ENCODE measurements around the gene CDH23.

The CDH23 gene

DNA sequence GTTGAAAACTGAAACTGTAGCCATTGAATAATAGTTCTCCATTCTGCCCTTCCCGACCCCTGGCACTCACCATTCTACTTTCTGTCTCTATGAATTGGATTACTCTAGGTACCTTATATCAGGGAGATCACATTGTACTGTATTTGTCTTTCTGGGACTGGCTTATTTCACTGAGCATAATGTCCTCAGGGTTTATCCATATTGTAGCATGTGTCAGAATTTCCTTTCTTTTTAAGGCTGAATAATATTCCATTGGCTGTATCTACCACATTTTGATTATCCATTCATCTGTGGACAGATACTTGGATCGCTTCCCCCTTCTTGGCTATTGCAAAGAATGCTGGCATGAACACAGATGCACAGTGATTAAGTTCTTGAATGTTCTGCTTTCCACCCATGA lies 107.4 kb downstream of the CDH23 start:
- Mint-ChIP-seq H3K4me3 (no peak overlapping the region), H3K9me3 (no peaks in the 10 kb centered on the region), H3K27me3 (no peaks in the 10 kb centered on the region), H3K4me1 (no peaks in the 10 kb centered on the region), H3K27ac (no peak overlapping the region)
- DNase-seq (no peak), ATAC-seq (no peak)

GRCh38 chr10:71504570-71504969 lies 107.8 kb downstream of the CDH23 start:
- no peak for ATAC-seq
- Mint-ChIP-seq H3K27me3 (no peaks in the 10 kb centered on the region), H3K4me1 (no peaks in the 10 kb centered on the region), H3K4me3 (no peak overlapping the region), H3K27ac (no peak overlapping the region), H3K9me3 (no peaks in the 10 kb centered on the region)
- no peak for DNase-seq

GRCh38 chr10:71505862-71506261 lies 109.1 kb downstream of the CDH23 start:
- Mint-ChIP-seq H3K4me3 (no peak overlapping the region), H3K4me1 (no peaks in the 10 kb centered on the region), H3K27me3 (no peaks in the 10 kb centered on the region), H3K27ac (no peak overlapping the region), H3K9me3 (no peaks in the 10 kb centered on the region)
- DNase-seq: no peak
- no peak for ATAC-seq

DNA sequence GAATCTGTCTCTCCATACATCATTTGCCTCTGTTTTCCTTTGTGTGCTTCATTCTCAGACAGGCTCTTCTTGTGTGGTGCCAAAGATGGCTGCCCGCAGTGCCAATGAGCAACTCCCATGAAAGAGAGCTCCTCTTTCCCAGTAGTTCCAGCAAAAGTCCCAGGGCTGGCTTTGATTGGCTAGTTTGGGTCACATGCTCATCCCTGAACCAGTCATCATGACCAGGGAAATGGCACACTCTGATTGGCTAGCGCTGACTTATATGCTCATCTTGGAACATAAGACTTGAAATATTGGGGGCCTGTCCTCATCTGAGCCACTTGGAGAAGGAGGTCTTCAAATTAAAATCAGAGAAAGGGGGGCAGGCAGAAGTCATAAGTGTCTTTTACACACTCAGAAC lies 112.7 kb downstream of the CDH23 start:
- no peak for ATAC-seq
- Mint-ChIP-seq H3K4me1 (no peaks in the 10 kb centered on the region), H3K4me3 (no peak overlapping the region), H3K27ac (no peak overlapping the region), H3K9me3 (no peaks in the 10 kb centered on the region), H3K27me3 (no peaks in the 10 kb centered on the region)
- no peak for DNase-seq

DNA sequence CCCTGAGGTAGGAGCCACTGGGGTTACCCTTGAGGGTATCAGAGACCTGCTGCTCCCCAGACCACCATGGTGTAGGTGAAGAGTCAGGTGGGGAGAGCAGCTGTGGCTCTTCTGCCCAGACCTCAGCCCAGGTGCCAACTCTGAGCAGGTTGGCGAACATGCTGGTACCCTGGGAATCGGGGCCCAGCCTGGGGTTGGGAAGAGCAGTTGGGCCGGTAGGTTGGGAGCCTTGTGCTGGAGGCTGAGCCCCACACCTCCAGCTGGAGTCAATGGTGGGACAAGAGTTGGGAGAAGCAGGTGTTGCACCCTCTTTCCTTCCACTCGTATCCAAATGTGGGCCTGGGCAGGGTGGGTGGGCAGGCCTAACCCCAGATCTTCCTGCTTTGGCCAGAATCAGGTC lies 114.5 kb downstream of the CDH23 start:
- Mint-ChIP-seq H3K4me3 (no peak overlapping the region), H3K27me3 (no peaks in the 10 kb centered on the region), H3K27ac (no peak overlapping the region), H3K9me3 (no peaks in the 10 kb centered on the region), H3K4me1 (no peaks in the 10 kb centered on the region)
- ATAC-seq: no peak
- DNase-seq: no peak

GRCh38 chr10:71512312-71512711 lies 115.6 kb downstream of the CDH23 start:
- Mint-ChIP-seq H3K4me1 (no peaks in the 10 kb centered on the region), H3K27me3 (no peaks in the 10 kb centered on the region), H3K9me3 (no peaks in the 10 kb centered on the region), H3K27ac (no peak overlapping the region), H3K4me3 (no peak overlapping the region)
- DNase-seq (no peak), ATAC-seq (no peak)

GRCh38 chr10:71512761-71513539 lies 116.2 kb downstream of the CDH23 start:
- H3K27ac Mint-ChIP-seq: no peak overlapping the region

GRCh38 chr10:71513540-71513853 lies 116.8 kb downstream of the CDH23 start:
- no peak for DNase-seq
- H3K4me3 Mint-ChIP-seq: no peak overlapping the region

More at GRCh38 chr10:71512761-71513539, 116.2 kb downstream of the CDH23 start:
- no peak for ATAC-seq
- Mint-ChIP-seq H3K27me3 (no peaks in the 10 kb centered on the region), H3K9me3 (no peaks in the 10 kb centered on the region), H3K4me3 (no peak overlapping the region), H3K4me1 (no peaks in the 10 kb centered on the region)
- no peak for DNase-seq

DNA sequence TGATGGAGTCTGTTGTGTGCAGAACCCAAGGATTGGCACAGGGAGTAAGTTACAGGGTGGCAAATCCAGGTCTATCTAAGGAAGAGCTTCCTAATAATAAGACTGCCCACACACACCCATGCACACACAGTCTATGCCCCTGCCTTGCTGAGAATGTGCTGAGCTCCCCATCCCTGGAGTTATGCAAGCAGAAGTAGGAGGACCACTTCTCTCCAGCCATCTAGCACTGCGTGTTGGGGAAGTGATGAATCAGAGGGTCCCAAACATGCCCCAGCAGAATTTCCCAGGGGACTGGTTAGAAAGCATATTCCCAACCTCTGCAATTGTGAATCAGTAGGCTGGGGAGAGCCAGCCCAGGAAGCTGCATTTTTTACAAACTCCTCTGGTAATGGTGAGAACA lies 117.2 kb downstream of the CDH23 start:
- no peak for DNase-seq
- no peaks in the 10 kb centered on the region for H3K9me3 Mint-ChIP-seq
- no peaks in the 10 kb centered on the region for H3K27me3 Mint-ChIP-seq
- no peak overlapping the region for H3K4me3 Mint-ChIP-seq
- no peaks in the 10 kb centered on the region for H3K4me1 Mint-ChIP-seq
- H3K27ac Mint-ChIP-seq: no peak overlapping the region
- no peak for ATAC-seq

More at GRCh38 chr10:71513540-71513853, 116.8 kb downstream of the CDH23 start:
- Mint-ChIP-seq H3K27ac (no peak overlapping the region), H3K27me3 (no peaks in the 10 kb centered on the region), H3K4me1 (no peaks in the 10 kb centered on the region), H3K9me3 (no peaks in the 10 kb centered on the region)
- no peak for ATAC-seq

DNA sequence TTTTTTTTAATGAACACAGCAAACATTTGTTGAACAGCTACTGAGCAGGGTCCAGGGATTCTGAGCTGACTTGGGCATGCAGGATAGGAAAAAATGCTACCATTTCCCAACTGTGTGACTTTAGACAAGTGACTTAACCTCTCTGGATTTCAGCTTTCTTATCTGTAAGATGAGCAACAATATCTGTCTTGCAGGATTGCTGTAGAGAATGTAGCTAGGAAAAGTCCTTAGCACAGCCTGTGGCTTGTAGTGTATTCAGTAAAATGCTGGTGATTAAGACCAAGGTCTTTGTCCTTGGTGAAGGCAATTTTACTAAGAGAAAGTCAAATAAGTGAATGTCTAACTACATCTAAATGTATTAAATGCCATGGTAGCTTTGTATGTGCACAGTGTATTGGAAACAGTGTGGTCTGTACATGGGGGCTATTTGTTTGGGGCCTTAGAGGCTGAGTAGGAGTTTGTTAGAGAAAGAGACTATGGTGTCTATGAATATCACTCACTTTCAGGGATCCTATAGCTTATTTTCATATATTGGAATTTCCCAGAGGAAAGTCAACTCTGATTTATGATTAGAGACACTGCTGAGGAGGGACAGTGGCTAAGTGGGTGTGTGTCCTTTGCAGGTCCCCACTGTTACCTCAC lies 118.9 kb downstream of the CDH23 start:
- no peak for ATAC-seq
- Mint-ChIP-seq H3K27me3 (no peaks in the 10 kb centered on the region), H3K4me3 (no peak overlapping the region), H3K27ac (no peak overlapping the region), H3K9me3 (no peaks in the 10 kb centered on the region), H3K4me1 (no peaks in the 10 kb centered on the region)
- no peak for DNase-seq

- no peaks in the 10 kb centered on the region for H3K9me3 Mint-ChIP-seq
- no peaks in the 10 kb centered on the region for H3K4me1 Mint-ChIP-seq
- peaks cover 9% of the 10 kb centered on the region for H3K27me3 Mint-ChIP-seq
- H3K4me3 Mint-ChIP-seq: no peak overlapping the region
- H3K27ac Mint-ChIP-seq: peak overlapping the region in 1 of 2 donors; percentile 48
- DNase-seq (no peak), ATAC-seq (no peak)
Observed at GRCh38 chr10:71516890-71517289, 120.2 kb downstream of the CDH23 start.

GRCh38 chr10:71517298-71518169 lies 120.8 kb downstream of the CDH23 start:
- DNase-seq (no peak), ATAC-seq (no peak)
- Mint-ChIP-seq H3K27ac (peak overlapping the region in 1 of 2 donors; percentile 48), H3K9me3 (no peaks in the 10 kb centered on the region), H3K27me3 (peaks cover 15% of the 10 kb centered on the region), H3K4me3 (no peak overlapping the region), H3K4me1 (no peaks in the 10 kb centered on the region)

GRCh38 chr10:71520042-71520441 lies 123.3 kb downstream of the CDH23 start:
- Mint-ChIP-seq H3K27ac (no peak overlapping the region), H3K4me1 (no peaks in the 10 kb centered on the region), H3K27me3 (peaks cover 36% of the 10 kb centered on the region), H3K9me3 (no peaks in the 10 kb centered on the region), H3K4me3 (no peak overlapping the region)
- ATAC-seq (no peak), DNase-seq (no peak)

- Mint-ChIP-seq H3K4me1 (no peaks in the 10 kb centered on the region), H3K27ac (peak overlapping the region in 1 of 2 donors; percentile 27), H3K4me3 (no peak overlapping the region), H3K9me3 (no peaks in the 10 kb centered on the region), H3K27me3 (peaks cover 40% of the 10 kb centered on the region)
- ATAC-seq (no peak), DNase-seq (no peak)
Observed at GRCh38 chr10:71521504-71522441, 125.1 kb downstream of the CDH23 start.

Data from stimulated activated naive CD8-positive, alpha-beta T cell treated with anti-CD3 and anti-CD28 coated beads, Interleukin-15, amount 100 ng/mL, for 72 hours (primary cell).